B cell (primary cell): ENCODE results near the gene PSMA6. TPM values are rescaled to one million over a fixed set of nuclear protein-coding genes. Genes with fewer than 3 reads are reported as not detected.

Source experiments
- ATAC-seq: fragments of 200-7000 bp; cut with Tn5 transposase; one replicate; pipeline ENCODE4 v1.10.0; 2021; ENCODE audit warnings: low read depth, mild to moderate bottlenecking, moderate number of reproducible peaks, moderate library complexity
- CTCF ChIA-PET: fragments of 350-600 bp; sonication (Branson Sonifier 250); formaldehyde crosslinking; loops from one replicate; lab custom pipeline; 2021; ENCODE audit warnings: antibody characterized with exemption, inconsistent platforms; lab: Charles Lee
- POLR2A ChIA-PET: fragments of 350-600 bp; sonication (Branson Sonifier 250); formaldehyde crosslinking; loops from one replicate; lab custom pipeline; 2021; ENCODE audit warnings: antibody characterized with exemption; lab: Charles Lee
- DNase-seq: peaks from one replicate; pipeline ENCODE4 v3.0.0; 2013
- H2AFZ ChIP-seq: 2 replicates; pipeline ENCODE4 v1.6.1; 2012; ENCODE audit warnings: mild to moderate bottlenecking, low read depth, low read length; ENCODE audit not compliant: insufficient read depth, poor library complexity, severe bottlenecking
- H3K27ac ChIP-seq, 2 donors: 1 replicate in 1 of 2; 2 replicates in 1 of 2; pipeline ENCODE4 v1.5.1; 2012 to 2013; ENCODE audit warnings: low read length in 2 of 2, mild to moderate bottlenecking in 2 of 2, moderate library complexity in 1 of 2
- H3K27me3 ChIP-seq, 4 experiments: fragments of 200-600 bp in 1 of 4; sonication (generic) in 1 of 4; replicated peaks in 1 of 4; 1 replicate in 2 of 4; 2 replicates in 2 of 4; pipeline versions ENCODE4 v1.6.1 to v1.7.0; 2013 to 2016; ENCODE audit warnings: low read length in 3 of 4, mild to moderate bottlenecking in 2 of 4, mixed read lengths in 1 of 4, moderate library complexity in 1 of 4; ENCODE audit not compliant: insufficient read depth in 4 of 4, control insufficient read depth in 3 of 4; ENCODE audit errors: control extremely low read depth in 1 of 4
- H3K36me3 ChIP-seq, 2 experiments: replicated peaks in 1 of 2; 1 replicate in 1 of 2; 2 replicates in 1 of 2; pipeline versions ENCODE4 v1.6.1 to v1.7.1; 2013; ENCODE audit warnings: low read length in 1 of 2; ENCODE audit not compliant: insufficient read depth in 2 of 2, control insufficient read depth in 1 of 2; ENCODE audit errors: control extremely low read depth in 1 of 2, extremely low read depth in 1 of 2
- H3K4me1 ChIP-seq, 2 donors: fragments of 200-600 bp in 1 of 2; sonication (generic) in 1 of 2; 1 replicate in 1 of 2; 2 replicates in 1 of 2; pipeline versions ENCODE4 v1.5.1 to v1.6.1; 2013 to 2017; ENCODE audit warnings: low read length in 2 of 2; ENCODE audit not compliant: control insufficient read depth in 2 of 2, insufficient read depth in 2 of 2
- H3K4me2 ChIP-seq: replicated peaks from 2 replicates; pipeline ENCODE3; 2012; ENCODE audit warnings: mild to moderate bottlenecking, low read depth, low read length; ENCODE audit not compliant: poor library complexity, severe bottlenecking
- H3K4me3 ChIP-seq, 5 experiments: fragments of 200-600 bp in 1 of 5; sonication (generic) in 1 of 5; 1 replicate in 3 of 5; 2 replicates in 2 of 5; pipeline versions ENCODE4 v1.5.1 to v1.7.0; 2011 to 2016; ENCODE audit warnings: low read length in 4 of 5, mild to moderate bottlenecking in 4 of 5, low read depth in 2 of 5, control low read depth in 1 of 5, moderate library complexity in 1 of 5; ENCODE audit not compliant: insufficient read depth in 1 of 5; ENCODE audit errors: control extremely low read depth in 1 of 5, extremely low read depth in 1 of 5
- H3K79me2 ChIP-seq: fragments of 200-600 bp; sonication (generic); one replicate; pipeline ENCODE4 v1.6.0; 2016; ENCODE audit warnings: low read length; ENCODE audit not compliant: control insufficient read depth, insufficient read depth
- H3K9ac ChIP-seq: fragments of 200-600 bp; sonication (generic); 2 replicates; pipeline ENCODE4 v1.6.1; 2017; ENCODE audit warnings: mild to moderate bottlenecking, low read length, moderate library complexity
- H3K9me3 ChIP-seq, 3 donors: one replicate each; pipeline versions ENCODE4 v1.6.1 to v1.7.1; 2013; ENCODE audit warnings: low read length in 2 of 3; ENCODE audit not compliant: control insufficient read depth in 2 of 3, insufficient read depth in 1 of 3; ENCODE audit errors: control extremely low read depth in 1 of 3
- H4K20me1 ChIP-seq: 2 replicates; pipeline ENCODE4 v1.6.0; 2012; ENCODE audit warnings: mild to moderate bottlenecking, low read length; ENCODE audit not compliant: insufficient read depth, control insufficient read depth, poor library complexity, severe bottlenecking
- H3K27ac Mint-ChIP-seq: one replicate; pipeline ENCODE4 v1.8.0; 2021; ENCODE audit warnings: mixed read lengths
- H3K27me3 Mint-ChIP-seq: one replicate; pipeline ENCODE4 v1.8.0; 2021; ENCODE audit warnings: mixed read lengths
- H3K4me1 Mint-ChIP-seq: one replicate; pipeline ENCODE4 v1.8.0; 2021; ENCODE audit warnings: mixed read lengths
- H3K4me3 Mint-ChIP-seq: one replicate; pipeline ENCODE4 v1.8.0; 2021; ENCODE audit warnings: mixed read lengths
- H3K9me3 Mint-ChIP-seq: one replicate; pipeline ENCODE4 v1.8.0; 2022; ENCODE audit warnings: mixed read lengths; ENCODE audit not compliant: insufficient read depth
- CTCF ChIP-seq: fragments of 200-600 bp; IDR thresholded peaks from one replicate; pipeline ENCODE4 v1.8.0; 2022; ENCODE audit warnings: antibody characterized with exemption, mild to moderate bottlenecking
- EZH2 ChIP-seq: IDR thresholded peaks from 2 replicates; pipeline ENCODE4 v1.6.1; 2012; ENCODE audit warnings: borderline replicate concordance, low read depth, mild to moderate bottlenecking, moderate library complexity, low read length; ENCODE audit not compliant: insufficient read depth, poor library complexity, severe bottlenecking
- WGBS: methylation state at CpG from one replicate; pipeline ENCODE4 v1.1.5; 2013; ENCODE audit warnings: missing lambda C conversion rate; ENCODE audit not compliant: insufficient coverage; 5-methylcytosine and 5-hydroxymethylcytosine counted together
- intact Hi-C: fragments of 100-400 bp; cut with micrococcal nuclease; formaldehyde crosslinking; loops from one replicate; pipeline ENCODE4 v1.10.0; 2022
- polyA plus RNA-seq: library from polyadenylated mRNA; depleted of rRNA; stranded (reverse); fragments of >200 nt; gene quantifications from 2 replicates; pipeline ENCODE4 v1.2.3, GENCODE V29; 2012
- total RNA-seq, 2 donors: library from RNA; stranded (reverse); fragments of 120-200 nt in 1 of 2; gene quantifications; 1 replicate in 1 of 2; 2 replicates in 1 of 2; pipeline versions ENCODE4 v1.2.3 to v1.2.4, GENCODE V29; 2013 to 2022

PSMA6 gene
- total and polyA plus RNA-seq, 2 donors (not counting 1 experiment from before 2014, with no cell fraction given), result 47.0 to 70.6 TPM

- H3K27ac ChIP-seq, result no peak overlapping the region
- intact Hi-C loops, result no loop called here
- Mint-ChIP-seq H3K9me3 (no peaks in the 10 kb centered on the region), H3K27me3 (no peaks in the 10 kb centered on the region), H3K4me3 (peak overlapping the region; percentile 34), H3K4me1 (peaks cover 23% of the 10 kb centered on the region), H3K27ac (no peak overlapping the region)
- no peaks in the 10 kb centered on the region for H3K36me3 ChIP-seq
- H3K4me1 ChIP-seq, result peaks cover 10 to 13% of the 10 kb centered on the region in 2 donors
- H3K27me3 ChIP-seq, result no peaks in the 10 kb centered on the region
- CTCF ChIA-PET, result no interaction called here
- no peaks in the 10 kb centered on the region for H3K79me2 ChIP-seq
- H3K4me3 ChIP-seq, result no peak overlapping the region
- ATAC-seq (no peak), DNase-seq (no peak)
- no peaks in the 10 kb centered on the region for H3K9me3 ChIP-seq
- peak overlapping the region; percentile 30 for H3K4me2 ChIP-seq
- H2AFZ ChIP-seq, result peak overlapping the region; percentile 64
- no peak overlapping the region for H3K9ac ChIP-seq
- H4K20me1 ChIP-seq, result no peaks in the 10 kb centered on the region
- WGBS, result 73% methylated on average over 9 of the region's 11 CpGs
- POLR2A ChIA-PET, result no interaction called here
- TF ChIP-seq EZH2, result no peak
- no peak for TF ChIP-seq CTCF
Observed at GRCh38 chr14:35332517-35333263, 40.5 kb downstream of the PSMA6 start.

GRCh38 chr14:35333264-35333730 lies 41.1 kb downstream of the PSMA6 start:
- H3K4me3 ChIP-seq, result no peak overlapping the region
- ATAC-seq (no peak), DNase-seq (no peak)
- no peaks in the 10 kb centered on the region for H3K36me3 ChIP-seq
- H2AFZ ChIP-seq, result peak overlapping the region; percentile 64
- no peaks in the 10 kb centered on the region for H3K79me2 ChIP-seq
- no peaks in the 10 kb centered on the region for H4K20me1 ChIP-seq
- H3K27me3 Mint-ChIP-seq, result no peaks in the 10 kb centered on the region
- H3K4me1 Mint-ChIP-seq, result peaks cover 23% of the 10 kb centered on the region
- 82% methylated on average over 5 of the region's 8 CpGs for WGBS
- H3K27ac Mint-ChIP-seq, result peak overlapping the region; percentile 32
- ChIA-PET POLR2A (no interaction called here), CTCF (no interaction called here)
- peak overlapping the region; percentile 34 for H3K4me3 Mint-ChIP-seq
- no peaks in the 10 kb centered on the region for H3K27me3 ChIP-seq
- no peak overlapping the region for H3K9ac ChIP-seq
- TF ChIP-seq EZH2 (no peak), CTCF (no peak)
- H3K9me3 Mint-ChIP-seq, result no peaks in the 10 kb centered on the region
- peak overlapping the region; percentile 30 for H3K4me2 ChIP-seq
- no peak overlapping the region for H3K27ac ChIP-seq
- intact Hi-C loops, result no loop called here
- H3K9me3 ChIP-seq, result no peaks in the 10 kb centered on the region
- peaks cover 10 to 13% of the 10 kb centered on the region in 2 donors for H3K4me1 ChIP-seq
